Esophagus (tissue), 2 donors: ENCODE data around the gene TALDO1. TPM values are rescaled to one million over a fixed set of nuclear protein-coding genes. Genes with fewer than 3 reads are reported as not detected.

Experiments
- H3K27ac ChIP-seq, 2 donors: one replicate each; pipeline ENCODE4 v1.5.1; 2013; ENCODE audit warnings: low read depth in 2 of 2, mild to moderate bottlenecking in 2 of 2, inconsistent platforms in 1 of 2, low read length in 1 of 2, moderate library complexity in 1 of 2
- H3K27me3 ChIP-seq, 2 donors: one replicate each; pipeline ENCODE4 v1.6.1; 2013; ENCODE audit warnings: low read length in 2 of 2, control low read depth in 1 of 2, mild to moderate bottlenecking in 1 of 2; ENCODE audit not compliant: insufficient read depth in 2 of 2, control insufficient read depth in 1 of 2
- H3K36me3 ChIP-seq, 2 donors: one replicate each; pipeline ENCODE4 v1.6.1; 2013; ENCODE audit warnings: low read length in 1 of 2; ENCODE audit not compliant: control insufficient read depth in 2 of 2, insufficient read depth in 2 of 2
- H3K4me1 ChIP-seq, 2 donors: one replicate each; pipeline ENCODE4 v1.6.1; 2013; ENCODE audit warnings: low read length in 1 of 2; ENCODE audit not compliant: control insufficient read depth in 2 of 2, insufficient read depth in 2 of 2
- H3K4me3 ChIP-seq, 2 donors: one replicate each; pipeline ENCODE4 v1.5.1; 2013; ENCODE audit warnings: low read length in 2 of 2, mild to moderate bottlenecking in 2 of 2, low read depth in 1 of 2, moderate library complexity in 1 of 2
- H3K9me3 ChIP-seq, 2 donors: one replicate each; pipeline ENCODE4 v1.6.1; 2013; ENCODE audit warnings: mild to moderate bottlenecking in 2 of 2, low read depth in 1 of 2, low read length in 1 of 2, moderate library complexity in 1 of 2; ENCODE audit not compliant: control insufficient read depth in 2 of 2, insufficient read depth in 1 of 2
- WGBS, 2 donors: extraction: QIAGEN DNeasy Blood & Tissue Kit; methylation state at CpG; one replicate each; pipeline ENCODE4 v1.1.7; 2013; 5-methylcytosine and 5-hydroxymethylcytosine counted together
- polyA plus RNA-seq, 2 donors: library from polyadenylated mRNA; stranded (reverse); fragments of 200-250 nt; gene quantifications; one replicate each; pipeline ENCODE4 v1.2.3, GENCODE V29; 2013
- donor health status: healthy with polysubstance abuse.
- donor health status: Bipolar disorder and iron deficiency.

The TALDO1 gene
- polyA plus RNA-seq, 2 donors: 228 to 278 TPM

- Histone ChIP-seq H3K4me3 (peak overlapping the region; percentile 51 to 68), H3K9me3 (no peaks in the 10 kb centered on the region), H3K27me3 (no peaks in the 10 kb centered on the region), H3K4me1 (peaks cover 6 to 26% of the 10 kb centered on the region in 2 donors), H3K36me3 (peaks cover 0 to 32% of the 10 kb centered on the region in 2 donors), H3K27ac (peak overlapping the region; percentile 87 to 89)
- 0% methylated on average over 56 to 57 of the region's 57 CpGs for WGBS, 2 donors
These were observed 50.2 kb downstream of the TALDO1 start for GRCh38 chr11:797296-798092.

DNA sequence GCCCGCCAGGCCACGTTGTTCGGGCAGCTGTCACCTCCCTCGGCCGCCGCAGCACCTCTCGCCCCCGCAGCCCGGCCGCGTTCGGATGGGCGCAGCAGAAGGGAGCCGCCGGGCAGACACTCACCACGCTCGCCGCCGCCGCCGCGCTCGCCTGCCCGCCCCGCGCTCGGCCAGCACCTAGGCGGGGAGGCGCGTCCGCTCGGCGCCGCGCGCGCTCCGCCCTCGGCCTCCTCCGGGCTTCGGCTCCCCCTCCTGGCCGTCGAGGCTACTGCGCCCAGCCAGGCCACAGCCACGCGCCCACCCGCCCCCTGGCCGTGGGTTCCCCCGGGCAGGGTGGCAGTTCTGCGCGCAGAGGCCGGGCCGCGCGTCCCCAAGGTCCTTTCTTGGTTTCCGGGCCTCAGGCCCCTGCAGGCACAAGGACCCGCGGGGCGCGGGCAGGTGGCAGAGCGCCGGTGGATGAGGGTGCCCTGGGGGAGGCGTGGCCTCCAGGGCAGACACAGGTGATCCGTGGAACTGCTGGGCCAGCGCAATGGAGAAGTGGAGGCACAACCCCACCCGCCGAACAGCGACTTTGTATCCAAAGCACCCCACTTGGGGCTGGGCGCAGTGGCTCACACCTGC, 50.9 kb downstream of the TALDO1 start, which contains the start of gene SLC25A22:
Gene SLC25A22 (minus strand): TSS at position 189 of the 621 bp plus-strand sequence. CDS start 3,275 bp downstream, outside the sequence.
- Histone ChIP-seq H3K27ac (peak within 1 kb of the TSS; percentile 87 to 89), H3K36me3 (peaks cover 0 to 34% of the 10 kb centered on the region in 2 donors), H3K4me3 (peak within 1 kb of the TSS; percentile 51 to 68), H3K9me3 (no peaks in the 10 kb centered on the region), H3K27me3 (no peaks in the 10 kb centered on the region), H3K4me1 (peaks cover 6 to 26% of the 10 kb centered on the region in 2 donors)
- 3 to 4% methylated on average over 55 to 69 of the region's 69 CpGs for WGBS, 2 donors

GRCh38 chr11:799641-800316, 52.5 kb downstream of the TALDO1 start:
- Histone ChIP-seq H3K4me1 (peaks cover 10 to 35% of the 10 kb centered on the region in 2 donors), H3K27me3 (no peaks in the 10 kb centered on the region), H3K9me3 (no peaks in the 10 kb centered on the region)

GRCh38 chr11:800473-800872, 53.2 kb downstream of the TALDO1 start:
- Histone ChIP-seq H3K4me1 (peaks cover 10 to 30% of the 10 kb centered on the region in 2 donors), H3K9me3 (no peaks in the 10 kb centered on the region), H3K27me3 (no peaks in the 10 kb centered on the region), H3K4me3 (no peak overlapping the region), H3K36me3 (peaks cover 0 to 30% of the 10 kb centered on the region in 2 donors), H3K27ac (no peak overlapping the region)
- 94 to 95% methylated on average over 30 of the region's 30 CpGs for WGBS, 2 donors

More at GRCh38 chr11:799641-800316, 52.5 kb downstream of the TALDO1 start:
- 94 to 95% methylated on average over 31 to 32 of the region's 32 CpGs for WGBS, 2 donors
- Histone ChIP-seq H3K27ac (no peak overlapping the region), H3K4me3 (no peak overlapping the region), H3K36me3 (peaks cover 0 to 30% of the 10 kb centered on the region in 2 donors)

DNA sequence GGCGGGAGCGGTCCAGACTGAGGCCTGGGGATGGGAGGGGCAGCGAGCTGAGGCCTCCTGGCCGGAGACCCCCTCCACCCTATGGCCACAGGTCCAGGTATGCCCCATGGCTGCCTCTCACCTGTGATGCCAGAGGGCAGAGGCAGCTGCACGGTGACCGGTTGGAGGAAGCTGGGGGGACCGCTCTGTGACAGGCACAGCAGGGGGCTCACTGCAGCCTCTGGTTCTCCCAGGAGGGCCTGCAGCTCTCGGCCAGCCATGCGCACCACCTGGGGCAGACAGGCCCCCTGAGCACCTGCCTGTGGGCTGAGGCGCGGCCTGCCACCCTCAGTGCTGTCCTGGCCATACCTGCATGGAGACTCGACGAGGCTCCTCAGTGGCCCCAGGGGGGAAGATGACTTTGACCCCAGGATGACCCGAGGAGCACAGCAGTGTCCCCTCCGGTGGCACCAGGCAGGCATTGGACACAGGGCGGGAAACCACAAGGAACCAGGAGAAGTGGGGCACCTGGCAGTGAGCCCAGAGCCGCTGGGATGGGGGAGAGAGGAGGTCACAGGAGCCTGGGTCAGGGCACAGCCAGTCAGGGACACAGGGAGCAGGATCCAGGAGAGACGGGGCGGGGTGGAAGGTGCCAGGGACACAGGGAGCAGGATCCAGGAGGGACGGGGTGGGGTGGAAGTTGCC, 54.0 kb downstream of the TALDO1 start:
- Histone ChIP-seq H3K27ac (no peak overlapping the region), H3K27me3 (no peaks in the 10 kb centered on the region), H3K4me3 (no peak overlapping the region), H3K4me1 (peaks cover 9 to 26% of the 10 kb centered on the region in 2 donors), H3K36me3 (peaks cover 0 to 30% of the 10 kb centered on the region in 2 donors), H3K9me3 (no peaks in the 10 kb centered on the region)
- WGBS, 2 donors: 90 to 91% methylated on average over 20 of the region's 20 CpGs

- peaks cover 0 to 30% of the 10 kb centered on the region in 2 donors for H3K36me3 ChIP-seq
- H3K4me1 ChIP-seq: peaks cover 5 to 18% of the 10 kb centered on the region in 2 donors
- no peaks in the 10 kb centered on the region for H3K9me3 ChIP-seq
- H3K27me3 ChIP-seq: no peaks in the 10 kb centered on the region
- H3K27ac ChIP-seq: no peak overlapping the region
- H3K4me3 ChIP-seq: no peak overlapping the region
- 98% methylated on average over 16 to 21 of the region's 21 CpGs for WGBS, 2 donors
These were observed 54.9 kb downstream of the TALDO1 start for GRCh38 chr11:802018-802617.

- peaks cover 0 to 30% of the 10 kb centered on the region in 2 donors for H3K36me3 ChIP-seq
- no peaks in the 10 kb centered on the region for H3K27me3 ChIP-seq
- H3K27ac ChIP-seq: no peak overlapping the region
- no peaks in the 10 kb centered on the region for H3K9me3 ChIP-seq
- H3K4me3 ChIP-seq: no peak overlapping the region
- H3K4me1 ChIP-seq: peaks cover 5 to 17% of the 10 kb centered on the region in 2 donors
- 90 to 91% methylated on average over 28 of the region's 28 CpGs for WGBS, 2 donors
These were observed 55.6 kb downstream of the TALDO1 start for GRCh38 chr11:802693-803466.

DNA sequence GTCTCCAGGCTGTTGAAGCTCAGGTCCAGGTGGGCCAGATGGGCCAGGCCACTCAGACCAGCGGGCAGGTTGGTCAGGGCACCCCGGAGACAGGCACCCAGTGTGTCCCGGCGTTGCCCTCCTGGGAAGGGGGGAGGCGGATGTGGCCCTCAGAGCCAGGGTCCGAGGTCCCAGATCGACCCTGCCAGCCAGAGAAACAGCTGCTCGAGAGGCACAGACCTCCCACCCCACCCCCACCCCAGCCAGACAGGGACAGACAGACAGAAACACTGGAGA, 56.1 kb downstream of the TALDO1 start:
- Histone ChIP-seq H3K9me3 (no peaks in the 10 kb centered on the region), H3K36me3 (peaks cover 0 to 30% of the 10 kb centered on the region in 2 donors), H3K27ac (no peak overlapping the region), H3K4me3 (no peak overlapping the region), H3K27me3 (no peaks in the 10 kb centered on the region), H3K4me1 (peaks cover 5 to 15% of the 10 kb centered on the region in 2 donors)
- 77 to 90% methylated on average over 6 to 8 of the region's 8 CpGs for WGBS, 2 donors
